Prostate gland (tissue), 2 donors: Measurements from ENCODE around the gene PLK5.

Experiments
- POLR2AphosphoS5 ChIP-seq: sonication (generic); formaldehyde crosslinking; IDR thresholded peaks from one replicate; pipeline ENCODE4 v1.6.1; 2017; ENCODE audit warnings: antibody characterized with exemption
- TF ChIP-seq, protein P1 (sequence below), 4 experiments: fragments of 200-600 bp in 2 of 4; fragments of 450-650 bp in 2 of 4; sonication (generic) in 2 of 4; IDR thresholded peaks; 1 replicate in 3 of 4; 2 replicates in 1 of 4; pipeline ENCODE4 v1.5.1; 2016 to 2019; ENCODE audit warnings: antibody characterized with exemption in 4 of 4, mild to moderate bottlenecking in 2 of 4, moderate library complexity in 2 of 4

DNA sequence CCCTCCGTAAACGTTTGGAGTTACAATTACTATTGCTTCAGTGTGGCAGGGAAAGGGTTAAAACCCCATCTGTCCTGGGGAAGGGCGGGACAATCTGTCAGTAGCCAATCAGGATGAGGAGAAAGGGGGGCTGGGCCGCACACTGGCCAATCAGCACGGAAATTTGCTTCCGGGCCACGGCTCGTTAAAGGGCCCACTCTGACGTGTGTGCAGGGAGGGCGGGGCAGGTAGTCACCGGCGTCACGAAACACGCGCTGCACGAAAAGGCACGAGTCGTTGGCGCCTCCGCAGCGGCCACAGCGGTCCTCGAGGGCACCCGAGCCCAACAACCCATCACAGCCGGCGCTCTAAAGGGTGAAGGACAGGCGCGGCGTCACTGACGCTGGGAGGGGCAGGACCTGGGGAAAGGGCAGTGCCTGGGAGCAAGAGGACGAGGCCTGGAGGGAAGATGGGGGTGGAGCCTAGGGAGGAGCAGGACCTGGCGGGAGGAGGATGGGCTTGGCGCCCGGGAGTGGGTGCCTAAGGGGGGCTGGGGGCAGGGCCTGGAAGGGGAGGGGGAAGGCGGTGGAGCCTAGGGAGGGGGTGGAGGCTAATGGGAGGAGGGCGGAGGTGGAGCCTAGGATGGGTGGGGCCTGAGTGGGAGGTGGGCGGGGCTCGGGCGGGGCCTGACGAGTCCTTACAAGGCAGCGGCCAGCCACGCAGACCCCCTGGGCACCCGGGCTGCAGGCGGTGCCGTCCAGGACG is 15.9 kb upstream of the PLK5 start:
- peak; percentile 94 for TF ChIP-seq POLR2AphosphoS5
- TF ChIP-seq, protein P1, sequence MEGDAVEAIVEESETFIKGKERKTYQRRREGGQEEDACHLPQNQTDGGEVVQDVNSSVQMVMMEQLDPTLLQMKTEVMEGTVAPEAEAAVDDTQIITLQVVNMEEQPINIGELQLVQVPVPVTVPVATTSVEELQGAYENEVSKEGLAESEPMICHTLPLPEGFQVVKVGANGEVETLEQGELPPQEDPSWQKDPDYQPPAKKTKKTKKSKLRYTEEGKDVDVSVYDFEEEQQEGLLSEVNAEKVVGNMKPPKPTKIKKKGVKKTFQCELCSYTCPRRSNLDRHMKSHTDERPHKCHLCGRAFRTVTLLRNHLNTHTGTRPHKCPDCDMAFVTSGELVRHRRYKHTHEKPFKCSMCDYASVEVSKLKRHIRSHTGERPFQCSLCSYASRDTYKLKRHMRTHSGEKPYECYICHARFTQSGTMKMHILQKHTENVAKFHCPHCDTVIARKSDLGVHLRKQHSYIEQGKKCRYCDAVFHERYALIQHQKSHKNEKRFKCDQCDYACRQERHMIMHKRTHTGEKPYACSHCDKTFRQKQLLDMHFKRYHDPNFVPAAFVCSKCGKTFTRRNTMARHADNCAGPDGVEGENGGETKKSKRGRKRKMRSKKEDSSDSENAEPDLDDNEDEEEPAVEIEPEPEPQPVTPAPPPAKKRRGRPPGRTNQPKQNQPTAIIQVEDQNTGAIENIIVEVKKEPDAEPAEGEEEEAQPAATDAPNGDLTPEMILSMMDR (IDR thresholded peaks at IDR 0.05): no peak
